ENCODE results near the gene GNAI3.
A peak's percentile ranks its signal among the peaks of the same experiment; 100 is the strongest.

Gene GNAI3

DNA sequence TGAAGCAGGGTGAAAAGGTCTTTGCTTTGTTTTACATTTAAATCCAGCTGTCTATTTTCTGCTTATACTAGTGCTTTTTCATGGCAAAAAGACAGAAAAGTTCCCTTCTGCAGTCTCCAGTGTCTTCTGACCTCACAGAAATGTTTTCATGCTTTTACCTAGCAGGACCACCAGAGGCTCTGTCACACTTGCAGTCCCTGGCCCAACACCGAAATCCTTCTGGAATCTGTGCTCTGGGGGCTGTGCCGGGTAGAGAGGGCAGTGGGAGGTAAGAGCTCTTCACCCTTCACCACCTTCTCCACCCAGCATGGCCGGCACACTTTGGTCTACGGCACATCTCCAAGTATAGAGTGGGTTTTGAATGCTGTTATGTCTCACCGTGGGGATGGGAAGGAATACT is 50.2 kb downstream of the GNAI3 start:
- DNase-seq, result no peak

GRCh38 chr1:109603229-109603628 is 54.8 kb downstream of the GNAI3 start:
- DNase-seq, result no peak

DNA sequence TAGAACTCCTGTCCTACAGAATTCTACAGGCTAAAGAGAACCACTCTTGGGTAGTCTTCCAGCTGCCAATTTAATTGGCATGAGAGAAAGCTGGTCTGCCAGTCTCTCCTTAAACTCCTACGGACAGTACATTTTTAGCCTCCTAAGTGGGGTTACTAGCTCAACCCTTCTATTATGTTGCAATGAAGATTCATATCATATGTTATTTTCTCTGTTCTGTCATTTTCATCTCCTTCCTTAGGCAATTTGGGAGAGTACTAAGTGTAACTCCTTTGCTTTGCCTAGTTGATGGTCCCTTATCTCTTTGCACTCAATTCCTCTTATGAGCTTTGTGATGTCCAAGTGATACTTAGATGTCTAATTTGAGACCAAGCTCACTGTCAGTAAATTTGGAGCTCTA is 57.0 kb downstream of the GNAI3 start:
- no peak for DNase-seq

DNA sequence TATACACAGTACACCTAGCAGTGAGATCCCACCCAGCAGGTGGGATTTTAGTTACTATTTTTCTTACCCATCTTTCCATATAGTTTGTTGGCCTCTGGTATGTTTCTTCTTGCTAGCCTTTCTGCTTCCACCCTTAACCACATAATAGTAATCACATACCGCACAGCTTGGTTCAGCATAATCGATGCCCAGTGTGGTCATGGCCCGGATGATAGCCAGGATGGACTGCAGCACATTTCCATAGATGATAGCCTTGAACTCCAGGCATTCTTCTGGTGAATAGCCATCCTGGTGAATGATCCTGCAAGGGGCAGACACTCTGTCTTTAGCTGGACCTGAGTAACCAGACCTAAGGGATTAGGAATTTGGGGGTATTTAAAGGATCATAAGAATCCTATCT is 61.5 kb downstream of the GNAI3 start:
- no peak for DNase-seq

GRCh38 chr1:109610609-109611307 is 62.3 kb downstream of the GNAI3 start:
- no peak for DNase-seq

- DNase-seq, result no peak
These were observed 63.0 kb downstream of the GNAI3 start for GRCh38 chr1:109611308-109611990.

DNA sequence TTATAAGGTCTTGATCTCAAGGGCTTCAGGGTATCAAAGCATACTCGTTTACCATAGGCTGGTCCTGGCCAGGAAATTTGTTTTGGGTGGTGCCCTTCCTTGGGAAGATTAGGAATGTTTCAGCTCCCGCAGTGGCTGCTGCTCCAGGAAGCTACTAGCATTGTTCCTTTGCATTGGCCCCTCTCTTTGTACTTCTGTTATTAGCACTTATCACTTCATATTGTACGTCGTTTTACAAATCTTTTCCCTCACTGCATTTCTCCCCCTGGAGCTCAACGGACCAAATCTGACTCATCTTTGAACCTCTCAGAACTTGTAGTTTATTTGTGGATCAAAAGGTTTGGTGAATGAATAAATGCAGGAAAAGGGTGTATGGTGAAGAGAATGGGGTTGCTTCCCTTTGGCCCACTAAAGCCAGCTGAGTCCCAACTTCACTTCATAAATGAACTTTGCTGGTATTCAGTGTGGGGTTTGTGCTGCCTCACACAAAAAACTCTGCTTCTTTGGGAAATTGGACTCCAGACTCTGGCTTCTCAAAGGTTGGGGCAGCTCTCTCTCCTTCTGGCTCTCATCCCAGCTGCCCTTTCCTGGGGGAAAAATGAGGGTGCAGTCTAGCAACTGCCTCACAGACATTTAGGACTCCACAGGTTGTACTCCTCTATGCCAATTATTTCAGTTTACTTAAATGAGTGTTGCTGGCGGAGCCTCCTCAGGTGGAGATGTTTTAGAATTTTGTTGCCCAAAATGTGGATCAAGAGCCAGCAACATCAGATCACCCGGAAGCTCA is 65.1 kb downstream of the GNAI3 start:
- no peak for DNase-seq

- DNase-seq, result no peak
These were observed 67.5 kb downstream of the GNAI3 start for GRCh38 chr1:109615879-109616278.

- no peak for DNase-seq
These were observed 68.0 kb downstream of the GNAI3 start for GRCh38 chr1:109616391-109616790.

- DNase-seq, result peak in 1 of 3 experiments; percentile 6
These were observed 68.9 kb downstream of the GNAI3 start for GRCh38 chr1:109617291-109617801.

DNA sequence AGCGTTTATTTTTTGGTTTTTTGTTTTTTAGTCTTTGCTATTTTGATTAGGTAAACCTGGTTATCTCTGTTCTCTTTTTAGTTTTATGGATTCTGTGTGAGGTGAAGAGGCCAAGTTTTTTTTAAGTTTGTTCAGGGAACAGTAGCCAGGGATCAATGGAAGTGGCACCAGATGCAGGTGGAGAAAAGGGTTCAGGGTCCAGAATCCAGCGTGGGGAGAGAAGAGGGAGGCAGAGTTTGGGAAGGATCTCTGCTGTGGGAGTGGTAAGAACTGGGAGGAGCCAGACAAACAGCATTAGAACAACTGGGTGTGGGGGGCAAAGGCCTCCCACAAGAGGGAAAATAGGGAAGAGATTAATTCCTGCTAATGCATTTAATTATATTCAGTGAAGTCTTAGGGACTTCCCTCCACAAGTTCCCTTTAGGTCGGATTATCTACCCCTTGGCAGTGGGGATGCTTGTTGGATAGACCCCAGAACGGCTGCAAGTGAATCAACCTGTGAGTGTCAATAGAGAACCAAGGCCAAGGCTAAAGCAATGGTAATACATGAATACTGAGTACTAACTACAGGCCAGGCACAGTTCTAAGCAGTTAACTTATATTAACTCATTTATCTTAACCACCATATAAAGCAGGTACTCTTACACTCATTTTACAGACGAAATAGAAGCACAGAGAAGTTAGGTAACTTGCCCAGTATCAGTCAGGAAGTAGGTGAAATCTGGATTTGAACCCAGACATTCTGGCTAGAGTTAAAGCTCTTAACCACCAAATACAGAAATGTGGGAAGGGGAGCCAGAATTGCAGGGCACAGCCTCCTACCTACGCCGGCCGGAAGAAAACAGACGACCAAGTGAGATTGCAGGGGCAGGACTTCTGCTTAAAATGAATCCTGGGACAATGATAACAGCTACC is 70.5 kb downstream of the GNAI3 start:
- no peak for DNase-seq

DNA sequence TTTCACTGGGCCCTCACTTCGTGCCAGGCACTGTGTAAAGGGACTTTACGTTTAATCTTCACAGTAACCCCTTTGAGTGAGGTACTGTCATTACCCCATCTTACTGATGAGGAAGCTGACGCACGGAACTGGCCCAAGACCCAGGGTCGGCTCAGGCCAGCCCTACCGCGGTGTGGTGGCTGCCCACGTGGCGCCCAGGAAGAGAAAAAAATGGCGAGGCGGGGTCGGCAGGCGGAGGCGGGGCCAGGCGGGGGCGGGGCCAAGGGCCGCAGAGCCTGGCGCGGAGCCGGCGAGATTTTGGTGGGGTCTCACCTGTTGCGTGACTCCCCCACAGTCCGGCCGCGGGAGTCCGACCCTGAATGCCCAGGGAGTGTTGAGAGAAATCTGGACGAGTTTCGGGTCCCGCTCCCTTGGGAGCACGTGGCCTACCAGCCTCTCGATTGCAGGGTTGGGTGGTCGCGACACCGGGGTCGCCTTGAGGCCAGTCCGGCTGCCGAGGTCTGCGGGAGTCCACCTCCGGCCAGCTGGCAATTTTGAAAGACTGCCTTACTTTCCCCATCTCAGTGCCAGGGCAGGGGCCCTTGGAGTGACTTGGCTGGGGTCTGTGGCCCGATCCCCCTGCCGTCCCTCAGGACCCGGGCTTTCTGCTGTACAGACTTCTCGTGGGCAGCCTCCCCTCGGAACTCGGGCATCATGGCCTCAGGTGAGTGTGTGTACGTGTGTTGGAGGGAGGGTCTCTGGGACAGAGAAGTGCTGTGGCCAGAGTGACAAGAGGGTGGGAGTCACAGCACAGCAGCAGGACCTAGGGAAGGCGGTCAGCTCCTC is 71.4 kb downstream of the GNAI3 start, which contains the start of the genes AMPD2 and GNAT2:
Gene AMPD2 (plus strand): TSS at position 262 of the 825 bp plus-strand sequence. CDS start 1,339 bp downstream, outside the sequence.
Gene GNAT2 (minus strand): TSS at position 41 of the 825 bp plus-strand sequence. CDS start 6,746 bp downstream, outside the sequence.
- DNase-seq, result peak; percentile 58 to 73 (median 71)

DNA sequence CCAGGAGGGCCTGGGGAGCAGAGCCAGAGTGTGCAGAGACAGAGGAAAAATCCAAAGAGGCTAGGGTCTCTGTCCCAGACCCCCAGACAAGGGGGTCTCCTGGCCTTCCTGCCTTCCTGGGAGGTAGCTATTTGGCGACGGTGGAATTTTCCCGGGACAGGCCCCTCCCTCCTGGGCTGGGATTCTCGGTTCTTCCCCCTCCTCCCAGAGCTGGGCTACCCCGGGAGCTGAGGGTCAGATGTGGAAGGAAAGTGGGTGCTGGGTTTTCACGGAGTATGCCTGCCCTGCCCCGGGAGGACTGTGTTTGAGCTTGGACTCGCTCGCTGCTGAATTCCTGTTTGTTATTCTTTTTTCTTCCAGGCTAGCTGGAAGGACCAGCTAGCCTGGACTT is 72.0 kb downstream of the GNAI3 start:
- DNase-seq, result peak in 2 of 3 experiments; percentile 10 to 58

DNA sequence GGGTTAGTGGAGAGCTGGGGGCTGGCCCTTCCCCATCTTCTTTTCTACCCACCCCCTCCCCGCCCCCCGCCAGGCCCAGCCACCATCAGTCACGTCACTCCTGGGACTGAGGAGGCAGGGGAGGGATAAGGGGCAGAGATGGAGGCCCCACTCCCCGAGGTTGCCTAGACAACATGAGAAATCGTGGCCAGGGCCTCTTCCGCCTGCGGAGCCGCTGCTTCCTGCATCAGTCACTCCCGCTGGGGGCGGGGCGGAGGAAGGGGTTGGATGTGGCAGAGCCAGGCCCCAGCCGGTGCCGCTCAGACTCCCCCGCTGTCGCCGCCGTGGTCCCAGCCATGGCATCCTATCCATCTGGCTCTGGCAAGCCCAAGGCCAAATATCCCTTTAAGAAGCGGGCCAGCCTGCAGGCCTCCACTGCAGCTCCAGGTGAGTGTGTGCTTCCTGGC is 72.4 kb downstream of the GNAI3 start:
- DNase-seq, result peak; percentile 86 to 94 (median 89)

- no peak for DNase-seq
These were observed 73.1 kb downstream of the GNAI3 start for GRCh38 chr1:109621379-109622136.

- no peak for DNase-seq
These were observed 73.9 kb downstream of the GNAI3 start for GRCh38 chr1:109622137-109622892.

GRCh38 chr1:109622895-109623294 is 74.5 kb downstream of the GNAI3 start:
- no peak for DNase-seq

DNA sequence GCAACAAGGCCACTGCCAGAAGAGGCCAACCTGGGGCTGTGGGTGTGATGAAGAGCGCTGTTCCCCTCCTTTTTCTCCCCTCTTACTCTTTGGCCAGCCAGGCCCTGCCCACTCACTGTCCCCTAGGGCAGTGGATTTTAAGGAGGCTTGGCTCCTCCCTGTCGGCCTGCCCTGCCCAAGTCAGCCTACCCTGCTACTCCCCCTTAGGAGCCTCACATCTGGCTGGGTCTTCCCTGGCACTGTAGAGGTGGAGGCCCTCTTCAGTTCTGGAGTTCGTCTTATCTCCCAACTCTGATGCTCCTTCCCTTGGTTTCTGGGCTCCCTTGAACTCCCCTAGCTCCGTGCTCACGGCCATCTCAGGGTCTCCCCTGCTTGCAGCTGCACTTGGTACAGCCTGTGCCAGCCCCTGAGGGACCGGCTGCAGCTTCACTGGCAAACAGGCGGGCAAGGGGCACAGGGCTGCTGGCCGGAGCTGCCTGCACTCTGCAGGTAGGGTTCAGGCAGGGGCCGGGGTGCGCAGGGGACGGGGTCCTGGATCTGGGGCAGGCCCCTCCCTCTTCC is 75.3 kb downstream of the GNAI3 start:
- peak in 2 of 3 experiments; percentile 21 to 50 for DNase-seq
